Limb (tissue), 2 donors: Measurements from ENCODE around the gene XK.
"Not testable (repeated sequence)": the region's sequence is repeated elsewhere in the genome, so short reads cannot be mapped to it uniquely, and the experiment has no call there.

Source experiments
- DNase-seq, 2 donors: peaks; one replicate each; pipeline ENCODE4 v3.0.0-alpha.2; 2016; ENCODE audit errors: extremely low spot score in 2 of 2

The XK gene, protein sequence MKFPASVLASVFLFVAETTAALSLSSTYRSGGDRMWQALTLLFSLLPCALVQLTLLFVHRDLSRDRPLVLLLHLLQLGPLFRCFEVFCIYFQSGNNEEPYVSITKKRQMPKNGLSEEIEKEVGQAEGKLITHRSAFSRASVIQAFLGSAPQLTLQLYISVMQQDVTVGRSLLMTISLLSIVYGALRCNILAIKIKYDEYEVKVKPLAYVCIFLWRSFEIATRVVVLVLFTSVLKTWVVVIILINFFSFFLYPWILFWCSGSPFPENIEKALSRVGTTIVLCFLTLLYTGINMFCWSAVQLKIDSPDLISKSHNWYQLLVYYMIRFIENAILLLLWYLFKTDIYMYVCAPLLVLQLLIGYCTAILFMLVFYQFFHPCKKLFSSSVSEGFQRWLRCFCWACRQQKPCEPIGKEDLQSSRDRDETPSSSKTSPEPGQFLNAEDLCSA

DNA sequence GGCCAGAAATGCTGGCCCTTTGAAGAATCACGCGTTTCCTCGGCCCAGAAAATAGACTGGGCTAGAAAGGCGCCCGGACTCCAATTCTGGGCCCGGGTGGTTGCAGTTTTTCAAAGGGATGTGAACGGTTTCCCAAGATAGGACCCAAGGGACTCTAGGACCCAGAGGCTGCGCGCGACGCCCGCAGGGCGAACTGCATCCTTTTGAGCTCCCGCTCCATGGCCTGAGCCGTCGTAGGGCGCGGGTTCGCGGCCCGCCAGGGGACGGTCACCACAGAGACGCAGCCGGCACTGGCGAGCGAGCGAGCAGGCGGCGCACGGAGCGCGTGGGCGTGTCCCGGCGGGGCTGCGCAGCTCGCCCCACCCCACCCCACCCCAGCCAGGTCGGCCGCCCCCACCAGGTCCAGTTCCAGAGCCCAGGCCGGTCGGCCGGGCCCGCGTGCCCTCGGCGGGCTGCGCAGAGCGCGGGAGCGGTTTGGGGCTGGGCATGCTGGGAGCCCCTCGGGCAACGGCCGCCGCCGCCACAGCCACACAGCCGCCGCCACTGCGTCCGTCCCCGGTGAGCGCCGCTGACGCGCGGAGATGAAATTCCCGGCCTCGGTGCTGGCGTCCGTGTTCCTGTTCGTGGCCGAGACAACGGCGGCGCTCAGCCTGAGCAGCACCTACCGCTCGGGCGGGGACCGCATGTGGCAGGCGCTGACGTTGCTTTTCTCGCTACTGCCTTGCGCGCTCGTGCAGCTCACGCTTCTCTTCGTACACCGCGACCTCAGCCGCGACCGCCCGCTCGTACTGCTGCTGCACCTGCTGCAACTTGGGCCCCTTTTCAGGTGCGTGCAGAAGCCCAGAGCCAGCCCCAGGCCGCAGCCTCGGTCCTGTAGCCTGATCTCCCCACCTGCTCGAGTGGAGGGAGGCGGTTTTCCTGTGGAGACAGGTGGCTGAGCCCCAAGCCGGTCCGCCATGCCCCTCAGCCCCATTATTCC lies at the start of gene XK:
Gene XK, plus strand, starts transcription at position 411 of the 979 bp plus-strand sequence. Its CDS starts 171 bp downstream, at position 582.
- DNase-seq, result peak in 1 of 2 donors; percentile 58

DNA sequence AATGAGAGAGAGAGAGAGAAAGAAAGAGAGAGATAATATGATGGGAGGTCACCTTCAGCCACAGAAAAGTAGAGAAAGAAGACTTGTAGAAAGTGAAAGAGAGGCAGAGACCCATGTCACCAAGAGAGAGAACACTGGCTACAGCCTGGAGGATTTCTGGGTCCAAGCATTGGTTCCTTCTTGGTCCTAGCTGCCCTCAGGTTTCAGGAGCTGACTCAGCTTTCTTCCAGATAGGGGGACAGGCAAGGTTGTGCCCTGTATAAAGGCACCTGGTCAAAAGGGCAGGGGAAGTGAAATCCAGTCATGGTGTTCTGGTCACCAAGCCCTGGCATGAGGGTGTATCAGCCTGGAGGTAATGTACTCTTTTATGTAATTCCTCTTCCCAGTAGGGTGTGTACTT lies 47.5 kb upstream of the XK start:
- no peak for DNase-seq

- DNase-seq, result no peak
Observed at GRCh38 chrX:37640142-37640541, 45.4 kb upstream of the XK start.

DNA sequence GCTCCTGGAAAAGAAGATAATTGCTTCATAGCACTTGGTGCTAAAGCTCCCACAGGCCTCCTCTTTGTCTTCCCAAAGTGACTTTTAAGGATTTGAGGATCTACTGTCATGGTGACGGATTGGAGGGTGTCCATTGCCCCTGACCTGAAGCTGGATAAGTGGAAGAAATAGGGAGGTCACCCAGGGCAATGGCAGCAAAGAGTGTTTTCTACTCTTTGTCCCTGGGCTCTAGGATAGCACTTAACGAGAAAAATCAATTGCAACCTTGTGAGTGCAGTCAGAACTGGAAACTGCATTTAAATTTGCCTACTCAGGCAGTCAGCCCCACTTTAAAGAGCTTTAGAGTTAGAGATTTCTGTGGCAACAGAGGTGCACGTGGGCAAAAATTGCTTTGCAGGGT lies 43.7 kb upstream of the XK start:
- DNase-seq, result no peak

DNA sequence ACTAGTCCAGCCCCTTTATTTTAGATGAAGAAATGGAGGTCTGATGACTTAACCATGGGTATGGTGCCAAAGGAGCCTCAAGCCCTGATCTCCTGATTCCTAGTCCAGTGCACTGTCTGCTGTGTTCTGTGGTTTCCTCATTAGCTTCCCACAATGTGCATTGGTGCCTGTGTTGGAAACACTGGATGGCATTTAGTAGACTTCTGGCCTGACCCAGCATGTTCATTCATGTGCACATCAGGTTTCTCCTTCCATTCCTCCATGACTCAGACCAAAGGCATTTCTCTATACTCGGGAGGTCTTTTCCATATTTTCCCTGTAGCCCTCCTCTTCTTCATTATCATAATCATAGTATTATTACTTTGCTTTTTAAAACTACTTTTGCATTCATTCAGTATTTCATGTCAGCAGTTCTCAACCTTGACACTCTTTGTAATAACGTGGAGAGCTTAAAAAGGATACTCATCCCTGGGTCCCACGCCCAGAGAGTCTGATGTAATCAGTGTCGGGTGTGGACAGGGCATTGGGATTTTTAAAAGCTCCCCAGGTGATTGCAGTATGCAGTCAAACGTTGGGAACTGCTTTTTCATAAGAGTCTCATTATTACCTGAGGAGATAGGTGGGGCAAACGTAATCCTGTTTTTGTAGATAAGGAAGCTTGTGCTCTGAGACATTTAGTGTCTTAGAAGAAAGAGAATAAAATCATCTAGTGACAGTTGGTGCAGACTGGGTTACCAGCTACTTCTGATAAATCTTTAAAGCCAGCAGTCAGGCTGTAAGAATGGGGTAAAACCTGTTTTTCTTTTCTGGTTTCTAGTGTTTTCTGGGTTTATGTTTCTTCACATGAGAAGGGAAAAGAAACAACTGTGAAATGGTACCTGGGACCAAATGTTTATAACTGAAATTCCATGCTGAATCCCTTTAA lies 40.9 kb upstream of the XK start:
- DNase-seq, result no peak

DNA sequence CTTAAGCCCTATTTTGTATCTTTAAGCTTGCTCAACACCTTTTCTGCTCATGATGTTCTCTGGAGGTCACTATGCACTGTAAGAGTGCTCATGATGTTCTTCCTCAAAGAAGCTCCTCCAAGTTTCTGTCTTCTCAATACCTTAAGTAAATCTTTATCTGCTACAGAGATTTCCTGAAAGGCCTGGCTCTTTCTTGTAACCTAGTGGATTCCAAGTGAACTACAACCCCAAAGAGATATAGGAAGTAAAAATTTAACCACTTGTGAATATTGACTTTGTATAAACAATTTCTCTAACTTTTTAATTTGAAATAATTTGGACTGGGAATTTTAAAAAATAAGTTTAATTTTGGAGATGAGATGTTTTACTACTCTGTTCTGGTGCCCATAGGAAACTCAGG lies 39.3 kb upstream of the XK start:
- no peak for DNase-seq

GRCh38 chrX:37650879-37651278 lies 34.7 kb upstream of the XK start:
- not testable (repeated sequence) for DNase-seq

DNA sequence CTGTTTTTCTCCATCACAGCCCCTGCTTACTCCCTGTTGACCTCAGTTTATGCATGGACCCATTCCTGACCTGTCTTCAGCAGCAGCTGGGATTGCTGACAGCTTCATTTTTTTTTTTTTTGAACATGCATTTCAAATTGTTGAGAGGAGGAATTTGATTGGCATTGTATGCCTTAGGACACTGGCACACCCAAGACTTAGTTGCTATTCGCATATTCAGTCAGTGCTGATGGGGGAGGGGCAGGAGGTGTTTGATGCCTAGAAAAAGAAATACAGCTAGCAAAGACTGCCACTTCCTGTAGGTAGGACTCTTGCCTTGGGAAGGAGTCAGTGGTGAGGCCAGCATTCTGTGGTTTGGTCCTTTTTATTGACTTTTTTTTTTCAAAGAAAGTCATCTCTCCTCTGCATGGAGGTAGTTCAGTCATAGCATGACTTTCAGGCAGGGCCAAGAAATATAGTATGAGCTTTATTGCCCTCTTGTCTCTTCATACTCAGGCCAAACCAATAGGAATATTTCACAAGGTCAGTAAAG lies 33.6 kb upstream of the XK start:
- DNase-seq, result no peak

DNA sequence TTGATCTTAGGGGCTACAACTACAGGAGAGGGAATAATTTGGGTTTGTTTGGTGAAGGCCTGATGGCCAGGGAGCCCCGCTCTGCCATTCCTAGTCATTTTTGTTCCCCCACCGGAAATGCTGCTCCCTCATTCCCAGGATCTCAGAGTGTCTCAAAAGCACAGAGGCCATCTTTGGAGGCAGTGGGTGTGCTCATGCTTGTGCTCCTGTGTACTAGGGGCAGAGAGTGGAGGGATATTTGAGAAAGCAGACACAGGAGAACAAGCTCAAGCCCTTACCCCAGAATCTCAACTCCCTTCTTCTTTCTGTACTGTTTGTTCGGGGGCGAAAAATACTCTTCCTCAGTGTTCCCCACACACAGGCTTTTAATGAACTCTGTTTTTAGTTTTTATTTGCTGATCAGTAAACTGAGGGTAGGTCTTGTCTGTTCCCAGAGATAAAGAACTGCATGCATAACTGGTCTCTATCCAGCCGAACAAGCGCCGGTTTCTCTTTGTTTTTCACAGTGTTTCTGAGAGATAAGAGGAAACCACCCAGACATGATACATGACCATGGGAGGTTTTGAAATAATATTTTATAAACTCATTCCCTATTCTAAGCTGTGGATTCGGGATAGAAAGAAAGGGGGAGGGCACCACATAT lies 32.9 kb upstream of the XK start:
- no peak for DNase-seq

- DNase-seq, result no peak
Observed at GRCh38 chrX:37653397-37654085, 32.0 kb upstream of the XK start.

- no peak for DNase-seq
Observed at GRCh38 chrX:37658343-37659030, 27.1 kb upstream of the XK start.

DNA sequence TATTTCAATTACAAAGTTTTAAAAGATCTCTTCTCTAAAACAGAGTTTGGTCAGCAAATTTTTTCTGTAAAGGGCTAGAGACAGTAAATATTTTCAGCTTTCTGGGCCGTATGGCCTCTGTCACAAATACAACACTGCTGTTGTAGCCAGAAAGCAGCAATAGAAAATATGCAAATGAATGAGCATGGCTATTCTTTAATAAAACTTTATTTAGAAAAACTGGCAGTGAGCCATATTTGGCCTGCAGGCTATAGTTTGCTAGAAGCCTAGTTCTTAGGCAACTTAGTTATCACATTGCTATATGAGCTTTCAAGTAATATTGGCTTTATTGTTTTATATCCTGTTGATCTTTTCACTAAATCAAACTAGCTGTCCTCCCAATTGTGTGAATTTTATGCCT lies 26.5 kb upstream of the XK start:
- no peak for DNase-seq

- no peak for DNase-seq
Observed at GRCh38 chrX:37662181-37662580, 23.4 kb upstream of the XK start.

- no peak for DNase-seq
Observed at GRCh38 chrX:37666516-37666915, 19.1 kb upstream of the XK start.

GRCh38 chrX:37667141-37667540 lies 18.4 kb upstream of the XK start:
- no peak for DNase-seq

GRCh38 chrX:37672563-37672962 lies 13.0 kb upstream of the XK start:
- no peak for DNase-seq

- no peak for DNase-seq
Observed at GRCh38 chrX:37676811-37677210, 8.8 kb upstream of the XK start.

GRCh38 chrX:37677243-37677642 lies 8.3 kb upstream of the XK start:
- DNase-seq, result no peak

DNA sequence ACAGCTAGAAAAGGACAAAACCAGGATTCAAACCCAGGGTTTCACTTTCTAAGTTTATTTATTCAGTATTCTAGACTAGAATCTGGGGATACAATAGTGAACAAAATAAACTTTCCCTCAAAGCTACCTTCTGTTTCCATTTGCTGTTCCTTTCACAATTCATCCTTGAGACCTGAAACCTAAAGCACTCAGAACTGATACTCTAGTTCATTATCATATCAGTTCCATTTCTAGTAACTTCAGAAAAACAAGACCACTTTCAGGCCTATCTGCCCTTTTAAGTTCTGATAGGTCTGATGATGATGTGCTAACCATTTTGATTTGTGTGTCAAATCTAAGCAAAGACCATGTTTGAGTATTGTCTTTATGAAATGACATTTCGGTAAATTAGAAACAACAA lies 7.8 kb upstream of the XK start:
- DNase-seq, result no peak
